HG03378 (cell line): Measurements from ENCODE around the gene CNIH3.
A peak's percentile ranks its signal among the peaks of the same experiment; 100 is the strongest.

ENCODE experiments used
- ATAC-seq: cut with Tn5 transposase; IDR thresholded peaks from one replicate; pipeline ENCODE4 v1.9.1; 2021; ENCODE audit warnings: mild to moderate bottlenecking, moderate library complexity; ENCODE audit not compliant: unreplicated experiment

CNIH3 gene

DNA sequence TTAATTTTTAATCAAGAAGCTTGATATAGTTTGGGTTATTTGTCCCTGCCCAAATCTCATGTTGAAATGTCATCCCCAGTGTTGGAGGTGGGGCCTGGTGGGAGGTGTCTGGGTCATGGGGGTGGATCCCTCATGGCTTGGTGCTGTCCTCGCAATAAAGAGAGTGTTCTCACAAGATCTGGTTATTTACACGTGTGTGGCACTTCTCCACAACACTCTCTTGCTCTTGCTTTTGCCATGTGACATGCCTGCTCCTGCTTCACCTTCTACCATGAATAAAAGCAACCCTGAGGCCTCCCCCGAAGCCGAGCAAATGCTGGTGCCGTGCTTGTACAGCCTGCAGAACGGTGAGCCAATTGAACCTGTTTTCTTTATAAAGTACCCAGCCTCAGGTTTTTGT lies 2.6 kb upstream of the CNIH3 start:
- no peak for ATAC-seq

DNA sequence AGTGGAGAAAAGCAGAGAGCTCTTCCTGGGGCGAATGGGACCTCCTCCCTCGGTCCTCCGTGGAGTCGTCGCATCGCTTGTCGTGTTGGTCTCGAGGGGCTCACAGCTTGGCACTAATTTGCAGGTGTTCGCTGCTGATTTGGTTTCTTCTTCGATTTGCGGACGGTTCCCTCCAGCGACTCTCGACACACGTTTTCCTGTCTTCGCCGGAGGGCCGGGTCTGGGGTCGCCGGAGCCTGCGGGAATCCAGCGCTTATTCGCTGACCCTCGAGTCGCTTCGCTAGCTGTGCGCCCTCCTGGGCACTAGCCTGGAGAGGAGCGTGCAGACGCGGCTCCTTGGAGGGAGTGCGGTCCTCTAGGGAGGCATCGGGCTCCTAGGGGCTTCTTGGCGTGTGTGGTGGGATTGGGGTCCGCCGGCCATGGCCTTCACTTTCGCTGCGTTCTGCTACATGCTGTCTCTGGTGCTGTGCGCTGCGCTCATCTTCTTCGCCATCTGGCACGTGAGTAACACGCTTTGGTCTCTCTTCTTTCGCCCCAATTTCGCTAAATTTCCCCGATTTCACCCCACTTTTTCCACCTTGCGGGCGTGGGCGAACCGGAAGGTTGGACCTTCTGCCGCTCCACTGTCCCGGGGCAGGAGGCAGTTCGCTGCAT lies 766 bp downstream of the CNIH3 start:
- ATAC-seq, result no peak

DNA sequence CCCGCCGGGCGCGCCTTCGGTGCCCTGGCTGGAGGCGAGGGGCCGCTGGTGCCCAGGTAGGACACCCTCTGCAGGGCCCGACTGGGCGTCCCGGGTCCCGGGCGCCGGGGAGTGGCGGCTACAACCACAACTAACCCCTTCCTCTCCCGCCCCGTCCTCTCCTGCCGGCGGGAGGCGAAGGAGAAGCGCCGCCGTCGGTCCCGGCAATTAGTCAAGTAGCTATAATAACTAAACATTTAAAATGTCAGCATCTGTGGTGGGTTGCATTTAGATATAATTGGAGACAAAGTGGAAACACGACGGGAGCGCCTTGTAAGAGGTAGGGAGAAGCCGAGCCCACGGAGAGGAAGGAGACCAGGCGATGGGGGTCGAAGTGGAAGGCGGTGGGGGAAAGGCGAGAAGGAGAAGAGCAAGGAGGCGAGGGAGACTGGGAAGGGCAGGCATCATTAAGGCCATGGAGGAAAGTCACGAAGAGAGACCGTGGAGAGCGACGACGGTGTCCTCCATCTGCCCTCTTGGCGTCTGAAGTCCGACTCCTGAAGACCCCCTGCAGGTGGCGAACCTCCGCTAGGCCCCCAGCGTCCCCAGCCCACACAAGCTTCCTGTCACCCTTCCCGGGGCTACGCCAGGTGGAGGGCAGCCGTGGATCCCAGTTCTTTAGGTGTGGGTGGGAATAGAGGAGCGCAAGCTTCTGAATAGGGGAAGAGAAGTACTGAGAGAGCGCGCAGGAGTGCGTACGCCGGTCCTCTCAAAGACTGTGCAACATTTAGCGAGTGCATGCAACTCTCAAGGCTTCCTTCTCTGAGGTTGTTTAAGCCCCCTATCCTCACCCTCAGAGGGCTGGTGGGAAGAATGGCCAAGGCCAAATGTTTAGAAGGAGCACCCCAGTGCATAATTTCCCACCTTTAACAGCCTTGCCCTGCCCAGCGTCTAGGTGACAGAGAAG lies 1.6 kb downstream of the CNIH3 start:
- ATAC-seq, result no peak

GRCh38 chr1:224619209-224619608 lies 3.1 kb downstream of the CNIH3 start:
- no peak for ATAC-seq

GRCh38 chr1:224620105-224620504 lies 4.0 kb downstream of the CNIH3 start:
- no peak for ATAC-seq

- no peak for ATAC-seq
Observed at GRCh38 chr1:224621813-224622682, 5.9 kb downstream of the CNIH3 start.

GRCh38 chr1:224622831-224623230 lies 6.7 kb downstream of the CNIH3 start:
- ATAC-seq, result no peak

- ATAC-seq, result no peak
Observed at GRCh38 chr1:224623310-224623714, 7.2 kb downstream of the CNIH3 start.

- ATAC-seq, result peak; percentile 95
Observed at GRCh38 chr1:224623743-224624333, 7.7 kb downstream of the CNIH3 start.

DNA sequence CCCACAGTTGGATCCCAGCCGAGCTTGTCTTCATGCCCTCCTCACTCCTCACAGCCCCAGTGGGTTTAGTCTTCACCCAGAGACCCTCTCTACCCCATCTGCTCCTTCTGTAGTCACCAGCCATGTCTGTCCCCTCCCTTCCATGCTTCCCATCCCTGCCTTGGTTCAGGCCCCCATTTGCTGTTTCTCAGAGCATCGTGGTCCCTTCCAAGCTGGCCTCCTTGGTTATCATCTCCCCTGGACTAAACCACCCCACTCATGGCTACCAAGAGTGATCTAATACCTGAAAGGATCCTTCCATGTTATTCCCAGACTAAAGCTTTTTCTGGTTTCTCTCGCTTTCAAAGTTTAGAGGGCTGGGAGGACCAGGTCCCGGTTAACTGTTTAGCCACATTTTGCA lies 8.3 kb downstream of the CNIH3 start:
- no peak for ATAC-seq

DNA sequence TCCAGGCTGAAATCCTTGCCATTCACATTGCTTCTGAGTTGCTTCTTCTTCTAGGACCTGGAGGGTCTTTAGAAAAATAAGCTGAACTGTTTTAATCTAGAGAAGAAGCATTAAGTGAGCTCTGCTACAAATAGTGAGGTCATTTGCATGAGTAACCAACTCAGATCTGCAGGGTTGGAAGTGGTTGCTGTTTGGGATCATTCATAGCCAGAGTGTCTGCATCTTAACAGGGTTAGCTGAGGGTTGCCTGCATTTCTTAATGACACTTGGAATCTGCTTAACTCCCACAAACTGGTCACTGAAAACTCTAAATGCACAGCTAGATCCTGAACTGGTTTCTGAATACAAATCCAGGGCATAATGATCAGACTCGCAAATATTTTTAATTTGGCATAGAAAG lies 9.9 kb downstream of the CNIH3 start:
- ATAC-seq, result no peak

DNA sequence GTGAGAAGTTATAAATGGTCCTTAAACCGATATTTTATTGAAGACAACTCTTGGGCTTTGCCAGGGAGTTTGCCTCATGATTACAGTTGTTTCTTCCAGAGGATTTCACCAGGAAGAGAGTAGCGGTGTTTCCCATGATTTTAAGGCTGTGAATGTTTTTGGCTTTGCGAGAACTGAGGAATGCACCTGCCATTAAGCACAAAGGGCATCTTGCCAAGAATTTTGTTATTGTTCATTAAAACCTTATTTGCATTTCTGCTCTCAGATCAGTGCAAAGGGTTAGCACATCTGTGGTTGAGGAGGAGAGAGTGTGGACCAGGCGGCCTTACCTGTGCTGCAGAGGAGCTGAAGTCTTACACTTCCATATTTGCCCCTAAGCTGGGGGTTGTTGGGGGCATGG lies 13.8 kb downstream of the CNIH3 start:
- ATAC-seq, result no peak

DNA sequence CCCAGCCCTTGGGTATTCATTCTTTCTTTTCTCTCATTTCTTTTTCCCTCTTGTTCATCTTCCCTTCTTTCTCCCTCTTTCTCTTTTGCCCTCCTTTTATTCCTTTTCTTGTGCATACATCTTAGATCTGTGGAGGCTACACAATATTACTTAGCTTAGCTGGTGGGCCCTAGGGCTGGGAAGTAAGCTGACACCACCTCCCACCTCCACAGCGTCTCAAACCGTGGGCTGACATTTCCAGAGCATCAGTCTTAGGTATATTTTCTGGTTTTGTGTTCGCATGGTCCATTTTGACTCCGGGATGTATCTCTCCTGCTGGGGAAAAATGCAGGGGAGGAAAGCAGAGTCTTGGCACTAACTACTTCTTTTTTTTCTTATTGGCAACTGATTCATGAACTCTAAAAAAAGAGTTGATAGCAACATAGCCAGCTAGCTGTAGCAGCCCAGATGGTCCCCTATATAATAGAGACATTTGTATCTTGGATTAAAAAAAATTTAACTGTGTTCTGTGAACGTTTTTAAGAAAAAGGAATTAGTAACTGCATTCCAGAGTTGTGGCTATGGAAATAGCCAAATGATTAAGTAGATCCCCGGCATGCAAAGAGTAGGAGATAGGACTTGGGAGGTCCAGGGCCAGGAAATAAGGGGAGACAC lies 15.5 kb downstream of the CNIH3 start:
- no peak for ATAC-seq

GRCh38 chr1:224632381-224632871 lies 16.3 kb downstream of the CNIH3 start:
- ATAC-seq, result no peak

- ATAC-seq, result no peak
Observed at GRCh38 chr1:224632921-224633321, 16.8 kb downstream of the CNIH3 start.

DNA sequence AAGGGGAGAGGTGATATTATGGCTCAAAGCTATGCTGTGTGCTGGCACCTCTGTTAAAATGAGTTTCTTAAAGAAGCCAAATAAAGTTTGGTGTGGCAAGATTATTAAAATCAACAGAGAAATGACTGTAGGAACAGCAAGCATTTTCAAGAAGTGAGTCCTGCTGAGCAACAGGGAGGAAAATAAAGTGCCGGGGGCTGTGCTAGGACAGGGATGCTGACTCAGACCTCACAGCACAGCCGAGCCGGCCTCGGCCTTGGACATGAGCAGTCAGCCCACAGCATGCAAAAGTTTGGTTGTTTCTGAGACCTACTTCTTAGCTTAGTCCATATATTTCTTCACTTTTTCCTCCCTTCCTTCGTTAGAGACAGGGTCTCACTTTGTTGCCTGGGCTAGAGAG lies 19.2 kb downstream of the CNIH3 start:
- ATAC-seq, result no peak

GRCh38 chr1:224637515-224637914 lies 21.4 kb downstream of the CNIH3 start:
- no peak for ATAC-seq

DNA sequence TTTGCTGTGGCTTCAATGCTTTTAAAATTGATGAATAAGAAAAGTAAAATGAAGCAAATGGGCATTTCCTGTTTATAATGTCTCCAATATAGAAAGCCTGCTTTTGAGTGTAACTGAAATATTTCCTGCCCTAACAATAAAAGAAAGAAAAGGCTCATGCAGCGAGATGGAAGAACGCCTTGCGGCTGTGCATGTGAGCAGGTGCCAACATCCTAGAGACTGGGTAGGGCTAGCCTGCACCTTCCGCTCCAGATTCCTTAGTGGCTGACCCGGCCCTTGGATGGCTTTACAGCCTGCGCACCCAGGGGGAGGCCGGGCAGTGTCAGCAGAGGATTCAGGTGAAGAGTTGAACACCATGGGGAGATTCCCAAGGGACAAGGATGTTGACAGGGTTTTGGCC lies 21.8 kb downstream of the CNIH3 start:
- no peak for ATAC-seq

DNA sequence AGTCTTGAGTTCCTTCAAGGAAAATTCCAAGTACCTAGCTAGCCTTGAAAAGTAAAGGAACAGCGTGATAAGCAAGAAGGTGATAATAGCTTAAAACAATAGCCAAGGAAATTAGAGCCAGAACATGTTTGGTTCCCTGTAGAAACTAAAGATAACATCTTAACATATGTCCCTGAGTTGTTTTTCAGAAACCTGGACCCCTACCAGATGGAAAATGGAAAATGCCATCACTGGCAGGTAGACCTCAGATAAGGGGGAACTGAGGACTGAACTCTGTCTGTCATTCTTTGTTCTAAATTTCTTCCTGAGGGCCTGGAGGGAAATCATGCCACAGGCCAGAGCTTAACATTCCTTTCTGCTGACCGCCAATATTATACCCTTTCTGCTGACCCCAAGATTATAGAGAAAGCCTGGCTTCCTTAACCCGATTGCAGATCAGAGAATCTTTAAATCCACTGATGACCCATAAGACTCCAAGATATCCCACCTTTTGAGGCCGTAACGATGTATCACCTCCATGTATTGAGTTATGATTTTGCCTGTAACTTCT lies 23.4 kb downstream of the CNIH3 start:
- no peak for ATAC-seq

- ATAC-seq, result no peak
Observed at GRCh38 chr1:224640018-224640417, 23.9 kb downstream of the CNIH3 start.
